K562 (cell line): ENCODE measurements around the gene NRSN2. TPM values are rescaled to one million over a fixed set of nuclear protein-coding genes. Genes with fewer than 3 reads are reported as not detected.
A peak's percentile ranks its signal among the peaks of the same experiment; 100 is the strongest.

ENCODE experiments used
- BRD9 ChIP-seq: fragments of 450-650 bp; IDR thresholded peaks from 2 replicates; pipeline ENCODE4 v1.6.1; 2018; ENCODE audit warnings: low read depth; ENCODE audit not compliant: partially characterized antibody
- CHD4 ChIP-seq: fragments of 200-600 bp; sonication (generic); IDR thresholded peaks from 3 replicates; pipeline ENCODE4 v1.6.1; 2012; ENCODE audit warnings: low read depth, mild to moderate bottlenecking, mixed read lengths, low read length, inconsistent platforms; ENCODE audit not compliant: insufficient read depth, insufficient replicate concordance, poor library complexity, severe bottlenecking
- CXXC5 ChIP-seq: fragments of 250-450 bp; sonication (Bioruptor Pico); IDR thresholded peaks from 2 replicates; pipeline ENCODE4 v1.8.0; 2022; ENCODE audit warnings: inconsistent platforms, mild to moderate bottlenecking, moderate library complexity
- ETV1 ChIP-seq: fragments of 450-650 bp; conservative IDR thresholded peaks from 2 replicates; pipeline ENCODE4 v1.6.1; 2016; ENCODE audit warnings: missing genetic modification characterization, control low read depth, low read depth, missing compliant biosample characterization
- LEF1 ChIP-seq: fragments of 450-650 bp; IDR thresholded peaks from 2 replicates; pipeline ENCODE4 v1.6.1; 2016; ENCODE audit warnings: mild to moderate bottlenecking
- MYC ChIP-seq, 2 experiments: fragments of 250-450 bp in 1 of 2; sonication (Bioruptor Pico) in 1 of 2; IDR thresholded peaks; 2 replicates each; pipeline versions ENCODE4 v1.5.1 to v1.6.1; 2012 to 2021; ENCODE audit warnings: low read depth in 2 of 2, borderline replicate concordance in 1 of 2, improper control_type of control experiment in 1 of 2, low read length in 1 of 2, mild to moderate bottlenecking in 1 of 2, moderate library complexity in 1 of 2
- SMAD3 ChIP-seq: fragments of 450-650 bp; formaldehyde crosslinking; conservative IDR thresholded peaks from 2 replicates; pipeline ENCODE4 v1.4.0; 2020; ENCODE audit warnings: mild to moderate bottlenecking
- ZNF583 ChIP-seq: fragments of 250-450 bp; sonication (Bioruptor Pico); IDR thresholded peaks from 2 replicates; pipeline ENCODE4 v1.4.0; 2020
- ZNF584 ChIP-seq: fragments of 200-800 bp; sonication (Bioruptor generic); IDR thresholded peaks from 2 replicates; pipeline ENCODE4 v1.6.1; 2016; ENCODE audit warnings: low read depth, mild to moderate bottlenecking, missing genetic modification characterization, missing compliant biosample characterization
- ZSCAN32 ChIP-seq: fragments of 450-650 bp; formaldehyde crosslinking; IDR thresholded peaks from 2 replicates; pipeline ENCODE4 v1.4.0; 2020; ENCODE audit warnings: mild to moderate bottlenecking, moderate library complexity
- polyA plus RNA-seq, 8 experiments: library from polyadenylated mRNA; depleted of rRNA in 4 of 8; stranded (reverse) in 5 of 8; unstranded in 3 of 8; fragments of >200 nt; fragmentation: Nextera tagmentation in 2 of 8; fragmentation: Illumina TruSeq in 1 of 8; extraction: Ambion mirVana in 2 of 8; extraction: Trizol in 1 of 8; gene quantifications; 2 replicates each; pipeline versions ENCODE4 v1.2.1 to v1.2.3, GENCODE V29; 2011 to 2014; ENCODE audit warnings: inconsistent platforms in 1 of 8, missing spikeins in 1 of 8
- total RNA-seq, 7 experiments: library from RNA; depleted of rRNA in 6 of 7; stranded (reverse); fragments of >200 nt in 6 of 7; fragmentation: Illumina TruSeq in 2 of 7; extraction: Trizol in 2 of 7; gene quantifications; 2 replicates each; pipeline versions ENCODE4 v1.2.1 to v1.2.3, GENCODE V29; 2011 to 2021; ENCODE audit warnings: low replicate concordance in 1 of 7
- TF ChIP-seq, protein P1 (sequence below): fragments of 450-650 bp; formaldehyde crosslinking; IDR thresholded peaks from 2 replicates; pipeline ENCODE4 v1.4.0; 2022; ENCODE audit warnings: mild to moderate bottlenecking, moderate library complexity
- TF ChIP-seq, protein P2 (sequence below): fragments of 450-650 bp; conservative IDR thresholded peaks from 2 replicates; pipeline ENCODE4 v1.6.1; 2016; ENCODE audit warnings: missing genetic modification characterization, low read depth, mild to moderate bottlenecking, control low read depth, missing compliant biosample characterization
- TF ChIP-seq, protein P3 (sequence below), 2 experiments: fragments of 200-800 bp in 1 of 2; sonication (Bioruptor generic) in 1 of 2; sonication (generic) in 1 of 2; formaldehyde crosslinking in 1 of 2; IDR thresholded peaks in 1 of 2; conservative IDR thresholded peaks in 1 of 2; 2 replicates each; pipeline versions ENCODE4 v1.5.0 to v1.6.1; 2016 to 2020; ENCODE audit warnings: missing compliant biosample characterization in 1 of 2, missing genetic modification characterization in 1 of 2, missing genetic modification reagents in 1 of 2
- TF ChIP-seq, protein P4 (sequence below): fragments of 250-450 bp; sonication (Bioruptor Pico); IDR thresholded peaks from 2 replicates; pipeline ENCODE4 v1.4.0; 2020
- TF ChIP-seq, protein P5 (sequence below): fragments of 450-650 bp; IDR thresholded peaks from 2 replicates; pipeline ENCODE4 v1.6.1; 2017; ENCODE audit warnings: antibody characterized with exemption, mild to moderate bottlenecking

Gene NRSN2
- total and polyA plus RNA-seq, 9 of the 15 experiments (the other 6 are each of a cell fraction or from before 2014, with no cell fraction given), result 7.5 to 29.7 (median 11.1) TPM

DNA sequence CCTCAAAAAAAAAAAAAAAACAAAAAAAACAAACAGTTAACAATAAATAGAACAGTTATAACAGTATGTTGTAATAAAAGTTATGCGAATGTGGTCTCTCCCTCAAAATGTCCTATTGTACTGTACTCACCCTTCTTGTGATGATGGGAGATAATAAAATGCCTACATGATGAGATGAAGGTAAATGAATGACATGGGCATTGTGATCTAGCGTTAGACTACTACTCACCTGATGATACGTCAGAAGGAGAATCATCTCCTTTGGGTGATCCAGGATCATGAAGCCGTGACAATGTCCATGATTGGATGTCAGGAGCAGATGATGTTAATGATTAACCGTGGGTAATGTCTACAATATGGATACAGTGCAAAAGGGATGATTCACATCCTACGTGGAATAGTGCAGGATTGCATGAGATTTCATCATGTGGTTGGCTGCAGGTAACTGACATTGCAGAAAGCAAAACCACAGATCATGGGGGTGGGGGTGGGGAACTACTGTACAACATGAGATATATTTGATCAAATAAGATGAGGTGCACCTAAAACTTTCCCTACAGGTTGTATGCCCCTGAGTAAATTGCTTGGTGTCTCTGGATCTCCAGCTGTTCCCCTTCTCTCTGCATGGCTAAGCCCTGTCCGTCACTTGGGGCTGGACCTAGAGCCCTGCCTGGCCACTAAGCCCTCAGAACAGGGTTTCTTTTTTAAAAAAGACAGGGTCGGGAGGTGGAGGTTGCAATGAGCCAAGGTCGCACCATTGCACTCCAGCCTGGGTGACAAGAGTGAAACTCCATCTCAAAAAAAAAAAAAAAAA, 55.0 kb downstream of the NRSN2 start (continued):
- TF ChIP-seq, protein P1, sequence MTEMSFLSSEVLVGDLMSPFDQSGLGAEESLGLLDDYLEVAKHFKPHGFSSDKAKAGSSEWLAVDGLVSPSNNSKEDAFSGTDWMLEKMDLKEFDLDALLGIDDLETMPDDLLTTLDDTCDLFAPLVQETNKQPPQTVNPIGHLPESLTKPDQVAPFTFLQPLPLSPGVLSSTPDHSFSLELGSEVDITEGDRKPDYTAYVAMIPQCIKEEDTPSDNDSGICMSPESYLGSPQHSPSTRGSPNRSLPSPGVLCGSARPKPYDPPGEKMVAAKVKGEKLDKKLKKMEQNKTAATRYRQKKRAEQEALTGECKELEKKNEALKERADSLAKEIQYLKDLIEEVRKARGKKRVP, result peak; percentile 94
- TF ChIP-seq ZNF583 (CRISPR knock-in tag) (0 out of 2 replicates have a peak, but pooled peaks have one; percentile 34), SMAD3 (CRISPR knock-in tag) (0 out of 2 replicates have a peak, but pooled peaks have one; percentile 37), ZSCAN32 (CRISPR knock-in tag) (peak; percentile 84), BRD9 (peak; percentile 96), CXXC5 (peak; percentile 71), CHD4 (no peak), ZNF584 (CRISPR knock-in tag) (peak; percentile 40; the same call in 1 of the 2 replicates), ETV1 (tag) (peak; percentile 62; the same call in 1 of the 2 replicates), LEF1 (peak; percentile 87; the same call in 1 of the 2 replicates), MYC (IDR thresholded peaks at IDR 0.05; ENCODE audit: low read depth, low read length) (peak; percentile 67), MYC (CRISPR knock-in tag; IDR thresholded peaks at IDR 0.05; ENCODE audit: borderline replicate concordance, low read depth) (no peak)
- TF ChIP-seq, protein P2, sequence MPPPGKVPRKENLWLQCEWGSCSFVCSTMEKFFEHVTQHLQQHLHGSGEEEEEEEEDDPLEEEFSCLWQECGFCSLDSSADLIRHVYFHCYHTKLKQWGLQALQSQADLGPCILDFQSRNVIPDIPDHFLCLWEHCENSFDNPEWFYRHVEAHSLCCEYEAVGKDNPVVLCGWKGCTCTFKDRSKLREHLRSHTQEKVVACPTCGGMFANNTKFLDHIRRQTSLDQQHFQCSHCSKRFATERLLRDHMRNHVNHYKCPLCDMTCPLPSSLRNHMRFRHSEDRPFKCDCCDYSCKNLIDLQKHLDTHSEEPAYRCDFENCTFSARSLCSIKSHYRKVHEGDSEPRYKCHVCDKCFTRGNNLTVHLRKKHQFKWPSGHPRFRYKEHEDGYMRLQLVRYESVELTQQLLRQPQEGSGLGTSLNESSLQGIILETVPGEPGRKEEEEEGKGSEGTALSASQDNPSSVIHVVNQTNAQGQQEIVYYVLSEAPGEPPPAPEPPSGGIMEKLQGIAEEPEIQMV, result 0 out of 2 replicates have a peak, but pooled peaks have one; percentile 4
- TF ChIP-seq, protein P3, sequence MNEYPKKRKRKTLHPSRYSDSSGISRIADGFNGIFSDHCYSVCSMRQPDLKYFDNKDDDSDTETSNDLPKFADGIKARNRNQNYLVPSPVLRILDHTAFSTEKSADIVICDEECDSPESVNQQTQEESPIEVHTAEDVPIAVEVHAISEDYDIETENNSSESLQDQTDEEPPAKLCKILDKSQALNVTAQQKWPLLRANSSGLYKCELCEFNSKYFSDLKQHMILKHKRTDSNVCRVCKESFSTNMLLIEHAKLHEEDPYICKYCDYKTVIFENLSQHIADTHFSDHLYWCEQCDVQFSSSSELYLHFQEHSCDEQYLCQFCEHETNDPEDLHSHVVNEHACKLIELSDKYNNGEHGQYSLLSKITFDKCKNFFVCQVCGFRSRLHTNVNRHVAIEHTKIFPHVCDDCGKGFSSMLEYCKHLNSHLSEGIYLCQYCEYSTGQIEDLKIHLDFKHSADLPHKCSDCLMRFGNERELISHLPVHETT (CRISPR knock-in tag; conservative IDR thresholded peaks at IDR 0.05 in 1 of 2, IDR thresholded peaks at IDR 0.05 in 1 of 2), result no peak
- TF ChIP-seq, protein P4, sequence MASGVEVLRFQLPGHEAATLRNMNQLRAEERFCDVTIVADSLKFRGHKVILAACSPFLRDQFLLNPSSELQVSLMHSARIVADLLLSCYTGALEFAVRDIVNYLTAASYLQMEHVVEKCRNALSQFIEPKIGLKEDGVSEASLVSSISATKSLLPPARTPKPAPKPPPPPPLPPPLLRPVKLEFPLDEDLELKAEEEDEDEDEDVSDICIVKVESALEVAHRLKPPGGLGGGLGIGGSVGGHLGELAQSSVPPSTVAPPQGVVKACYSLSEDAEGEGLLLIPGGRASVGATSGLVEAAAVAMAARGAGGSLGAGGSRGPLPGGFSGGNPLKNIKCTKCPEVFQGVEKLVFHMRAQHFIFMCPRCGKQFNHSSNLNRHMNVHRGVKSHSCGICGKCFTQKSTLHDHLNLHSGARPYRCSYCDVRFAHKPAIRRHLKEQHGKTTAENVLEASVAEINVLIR (CRISPR knock-in tag), result peak; percentile 12; the same call in 1 of the 2 replicates
- TF ChIP-seq, protein P5, sequence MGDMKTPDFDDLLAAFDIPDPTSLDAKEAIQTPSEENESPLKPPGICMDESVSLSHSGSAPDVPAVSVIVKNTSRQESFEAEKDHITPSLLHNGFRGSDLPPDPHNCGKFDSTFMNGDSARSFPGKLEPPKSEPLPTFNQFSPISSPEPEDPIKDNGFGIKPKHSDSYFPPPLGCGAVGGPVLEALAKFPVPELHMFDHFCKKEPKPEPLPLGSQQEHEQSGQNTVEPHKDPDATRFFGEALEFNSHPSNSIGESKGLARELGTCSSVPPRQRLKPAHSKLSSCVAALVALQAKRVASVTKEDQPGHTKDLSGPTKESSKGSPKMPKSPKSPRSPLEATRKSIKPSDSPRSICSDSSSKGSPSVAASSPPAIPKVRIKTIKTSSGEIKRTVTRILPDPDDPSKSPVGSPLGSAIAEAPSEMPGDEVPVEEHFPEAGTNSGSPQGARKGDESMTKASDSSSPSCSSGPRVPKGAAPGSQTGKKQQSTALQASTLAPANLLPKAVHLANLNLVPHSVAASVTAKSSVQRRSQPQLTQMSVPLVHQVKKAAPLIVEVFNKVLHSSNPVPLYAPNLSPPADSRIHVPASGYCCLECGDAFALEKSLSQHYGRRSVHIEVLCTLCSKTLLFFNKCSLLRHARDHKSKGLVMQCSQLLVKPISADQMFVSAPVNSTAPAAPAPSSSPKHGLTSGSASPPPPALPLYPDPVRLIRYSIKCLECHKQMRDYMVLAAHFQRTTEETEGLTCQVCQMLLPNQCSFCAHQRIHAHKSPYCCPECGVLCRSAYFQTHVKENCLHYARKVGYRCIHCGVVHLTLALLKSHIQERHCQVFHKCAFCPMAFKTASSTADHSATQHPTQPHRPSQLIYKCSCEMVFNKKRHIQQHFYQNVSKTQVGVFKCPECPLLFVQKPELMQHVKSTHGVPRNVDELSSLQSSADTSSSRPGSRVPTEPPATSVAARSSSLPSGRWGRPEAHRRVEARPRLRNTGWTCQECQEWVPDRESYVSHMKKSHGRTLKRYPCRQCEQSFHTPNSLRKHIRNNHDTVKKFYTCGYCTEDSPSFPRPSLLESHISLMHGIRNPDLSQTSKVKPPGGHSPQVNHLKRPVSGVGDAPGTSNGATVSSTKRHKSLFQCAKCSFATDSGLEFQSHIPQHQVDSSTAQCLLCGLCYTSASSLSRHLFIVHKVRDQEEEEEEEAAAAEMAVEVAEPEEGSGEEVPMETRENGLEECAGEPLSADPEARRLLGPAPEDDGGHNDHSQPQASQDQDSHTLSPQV, result peak; percentile 74
